ENCODE measurements around the gene NCKAP5. TPM values are rescaled to one million over a fixed set of nuclear protein-coding genes. Genes with fewer than 3 reads are reported as not detected.
A peak's percentile ranks its signal among the peaks of the same experiment; 100 is the strongest.

The NCKAP5 gene
- polyA plus RNA-seq, 2 of the 4 experiments (the other 2 are of a cell fraction) = 3.0 to 4.1 TPM

DNA sequence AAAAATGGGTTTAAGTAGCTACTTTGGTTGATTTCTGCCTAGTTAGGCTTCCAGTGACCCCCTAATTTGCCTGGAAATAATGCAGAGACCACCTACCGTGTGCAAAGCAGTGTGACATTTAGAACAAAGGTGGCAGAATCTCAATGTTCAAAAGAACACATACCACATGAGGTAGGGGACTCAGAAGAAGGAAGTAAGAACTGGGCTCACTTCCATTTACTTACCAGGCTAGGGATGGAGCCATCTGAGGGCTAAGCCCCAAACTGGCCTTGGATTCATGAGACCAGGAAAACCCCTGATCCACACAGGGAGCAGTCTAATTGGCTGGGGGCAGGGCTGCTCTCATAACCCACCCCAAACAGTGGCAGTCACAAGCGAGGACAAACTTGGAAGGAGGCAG lies 190.7 kb downstream of the NCKAP5 start (continued):
- no peak for TF ChIP-seq TP53 (CRISPR knock-in tag; IDR thresholded peaks at IDR 0.05)
- no peak for TF ChIP-seq MAFK (IDR thresholded peaks at IDR 0.05; ENCODE audit: partially characterized antibody)

GRCh38 chr2:133377021-133377481 lies 191.2 kb downstream of the NCKAP5 start:
- FAIRE-seq = no peak
- no peaks in the 10 kb centered on the region for H3K9me3 ChIP-seq
- no peak for DNase-seq (ENCODE audit: low read depth in 1 of 2, low spot score in 1 of 2)
- CTCF ChIA-PET = interaction anchor here (0.6 kb wide), 1 partner anchor 36 kb away, joined by 3 read pairs; no protein-coding TSS in a partner anchor
- ATAC-seq = no peak
- peaks cover 17% of the 10 kb centered on the region for H3K4me1 ChIP-seq
- POLR2A ChIA-PET = no interaction called here
- H3K4me3 ChIP-seq = no peak overlapping the region
- peak overlapping the region in 1 of 2 experiments; percentile 58; a peak in 2 of 6 replicates for H3K27ac ChIP-seq
- H3K4me2 ChIP-seq = 0 out of 3 replicates have a peak overlapping the region, but pooled peaks have one; percentile 8
- TF ChIP-seq TFCP2L1 (CRISPR knock-in tag; IDR thresholded peaks at IDR 0.05) (no peak), CTCF (IDR thresholded peaks at IDR 0.05) (no peak), ATOH8 (CRISPR knock-in tag; IDR thresholded peaks at IDR 0.05; ENCODE audit: low read depth) (no peak), MAX (IDR thresholded peaks at IDR 0.05) (no peak), ESRRA (IDR thresholded peaks at IDR 0.05; ENCODE audit: borderline replicate concordance, low read length) (no peak), BCL3 (IDR thresholded peaks at IDR 0.05) (no peak), FOXS1 (CRISPR knock-in tag; IDR thresholded peaks at IDR 0.05) (no peak), KDM1A (IDR thresholded peaks at IDR 0.05; ENCODE audit: low read depth) (no peak), HDAC2 (IDR thresholded peaks at IDR 0.05) (no peak), NR3C1 (IDR thresholded peaks at IDR 0.05) (no peak), JUNB (IDR thresholded peaks at IDR 0.05) (no peak), ZFP36 (IDR thresholded peaks at IDR 0.05; ENCODE audit: borderline replicate concordance, partially characterized antibody) (no peak), JUN (IDR thresholded peaks at IDR 0.05) (no peak), ELK1 (IDR thresholded peaks at IDR 0.05; ENCODE audit: low read depth, low read length) (no peak)

GRCh38 chr2:133374781-133375180 lies 193.5 kb downstream of the NCKAP5 start:
- H3K27ac ChIP-seq = no peak overlapping the region
- ChIA-PET CTCF (no interaction called here), POLR2A (no interaction called here)
- 83% methylated on average over 5 of the region's 5 CpGs for WGBS (ENCODE audit: missing lambda C conversion rate)
- peaks cover 22% of the 10 kb centered on the region for H3K4me1 ChIP-seq
- H3K4me2 ChIP-seq = no peak overlapping the region
- no peak for FAIRE-seq
- no peaks in the 10 kb centered on the region for H3K9me3 ChIP-seq
- ATAC-seq = no peak
- H3K4me3 ChIP-seq = no peak overlapping the region
- DNase-seq (ENCODE audit: low read depth in 1 of 2, low spot score in 1 of 2) = no peak
- TF ChIP-seq, protein P1, sequence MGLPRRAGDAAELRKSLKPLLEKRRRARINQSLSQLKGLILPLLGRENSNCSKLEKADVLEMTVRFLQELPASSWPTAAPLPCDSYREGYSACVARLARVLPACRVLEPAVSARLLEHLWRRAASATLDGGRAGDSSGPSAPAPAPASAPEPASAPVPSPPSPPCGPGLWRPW (IDR thresholded peaks at IDR 0.05) = no peak
- TF ChIP-seq ESRRA (IDR thresholded peaks at IDR 0.05; ENCODE audit: borderline replicate concordance, low read length) (no peak), GATA3 (IDR thresholded peaks at IDR 0.05; ENCODE audit: borderline replicate concordance) (no peak), NFE2L2 (conservative IDR thresholded peaks at IDR 0.05; ENCODE audit: low read length) (no peak), ATOH8 (CRISPR knock-in tag; IDR thresholded peaks at IDR 0.05; ENCODE audit: low read depth) (no peak), MAFK (IDR thresholded peaks at IDR 0.05; ENCODE audit: partially characterized antibody) (no peak), MAX (IDR thresholded peaks at IDR 0.05) (no peak), HEYL (CRISPR knock-in tag; IDR thresholded peaks at IDR 0.05) (no peak), RCOR1 (IDR thresholded peaks at IDR 0.05; ENCODE audit: low read depth, low read length) (no peak), PHF8 (IDR thresholded peaks at IDR 0.05; ENCODE audit: borderline replicate concordance, low read depth) (no peak), EHMT2 (IDR thresholded peaks at IDR 0.05; ENCODE audit: low read depth) (no peak), FOSL2 (IDR thresholded peaks at IDR 0.05) (no peak), FOSL2 (CRISPR knock-in tag; IDR thresholded peaks at IDR 0.05) (no peak), BCL3 (IDR thresholded peaks at IDR 0.05) (no peak), NPAS2 (CRISPR knock-in tag; IDR thresholded peaks at IDR 0.05; ENCODE audit: borderline replicate concordance) (no peak), MYC (IDR thresholded peaks at IDR 0.05; ENCODE audit: borderline replicate concordance, low read length) (no peak)
- TF ChIP-seq, protein P2, sequence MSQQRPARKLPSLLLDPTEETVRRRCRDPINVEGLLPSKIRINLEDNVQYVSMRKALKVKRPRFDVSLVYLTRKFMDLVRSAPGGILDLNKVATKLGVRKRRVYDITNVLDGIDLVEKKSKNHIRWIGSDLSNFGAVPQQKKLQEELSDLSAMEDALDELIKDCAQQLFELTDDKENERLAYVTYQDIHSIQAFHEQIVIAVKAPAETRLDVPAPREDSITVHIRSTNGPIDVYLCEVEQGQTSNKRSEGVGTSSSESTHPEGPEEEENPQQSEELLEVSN (IDR thresholded peaks at IDR 0.05; ENCODE audit: borderline replicate concordance, low read depth) = no peak

All from A549 (cell line).